Retinal pigment epithelial cell (primary cell): ENCODE results near the gene EIF3K.

ENCODE experiments used
- DNase-seq: peaks from one replicate; pipeline ENCODE4 v3.0.0-alpha.2; 2010; ENCODE audit warnings: low read depth
- H3K4me3 ChIP-seq: 2 replicates; pipeline ENCODE4 v1.5.1; 2011; ENCODE audit warnings: mild to moderate bottlenecking, low read length, control low read depth, moderate library complexity
- CTCF ChIP-seq: conservative IDR thresholded peaks from 2 replicates; pipeline ENCODE4 v1.5.1; 2011; ENCODE audit warnings: low read depth, low read length, control low read depth, inconsistent platforms

The EIF3K gene

GRCh38 chr19:38634757-38635482 is 15.9 kb downstream of the EIF3K start:
- TF ChIP-seq CTCF = peak; percentile 91
- no peak overlapping the region for H3K4me3 ChIP-seq
- no peak for DNase-seq

GRCh38 chr19:38635483-38636399 is 16.8 kb downstream of the EIF3K start:
- H3K4me3 ChIP-seq = no peak overlapping the region

GRCh38 chr19:38638461-38638860 is 19.5 kb downstream of the EIF3K start:
- DNase-seq = no peak
- no peak for TF ChIP-seq CTCF
- H3K4me3 ChIP-seq = no peak overlapping the region

More at GRCh38 chr19:38635483-38636399, 16.8 kb downstream of the EIF3K start:
- DNase-seq = no peak
- TF ChIP-seq CTCF = no peak

- H3K4me3 ChIP-seq = no peak overlapping the region
- no peak for DNase-seq
- TF ChIP-seq CTCF = no peak
These were observed 20.7 kb downstream of the EIF3K start for GRCh38 chr19:38639679-38640078.

GRCh38 chr19:38640368-38640767 is 21.4 kb downstream of the EIF3K start:
- TF ChIP-seq CTCF = no peak
- DNase-seq = no peak
- no peak overlapping the region for H3K4me3 ChIP-seq

- TF ChIP-seq CTCF = no peak
- no peak overlapping the region for H3K4me3 ChIP-seq
- DNase-seq = no peak
These were observed 23.2 kb downstream of the EIF3K start for GRCh38 chr19:38642176-38642575.
